H1 (cell line): ENCODE measurements around the gene TMEM182. TPM values are rescaled to one million over a fixed set of nuclear protein-coding genes. Genes with fewer than 3 reads are reported as not detected.

Experiments used
- BCL11A ChIP-seq, 2 experiments: IDR thresholded peaks; one replicate each; pipeline ENCODE4 v1.6.1; 2011; ENCODE audit warnings: low read depth in 2 of 2, low read length in 2 of 2, mild to moderate bottlenecking in 2 of 2
- HDAC6 ChIP-seq: IDR thresholded peaks from one replicate; pipeline ENCODE4 v1.7.1; 2012; ENCODE audit warnings: low read depth, mild to moderate bottlenecking, inconsistent platforms, low read length, moderate library complexity
- polyA plus RNA-seq, 7 experiments: library from polyadenylated mRNA; depleted of rRNA in 3 of 7; stranded (reverse) in 5 of 7; unstranded in 2 of 7; fragments of >200 nt in 5 of 7; fragments of 200-250 nt in 2 of 7; gene quantifications; 1 replicate in 5 of 7; 2 replicates in 1 of 7; 4 replicates in 1 of 7; pipeline versions ENCODE4 v1.2.1 to v1.2.3, GENCODE V29; 2011 to 2013; ENCODE audit warnings: missing spikeins in 2 of 7, mixed read lengths in 2 of 7
- total RNA-seq: library from RNA; stranded (reverse); fragmentation: NEBNext Ultra II Directional; extraction: Animal tissue kit (Norgen Biotek cat#: 25700); gene quantifications from 2 replicates; pipeline ENCODE4 v1.2.1, GENCODE V29; 2021
- TF ChIP-seq, protein P1 (sequence below): IDR thresholded peaks from 2 replicates; pipeline ENCODE4 v1.6.1; 2012; ENCODE audit warnings: inconsistent platforms
- TF ChIP-seq, protein P2 (sequence below), 3 experiments: IDR thresholded peaks; 1 replicate in 2 of 3; 2 replicates in 1 of 3; pipeline versions ENCODE4 v1.5.1 to v1.6.1; 2011; ENCODE audit warnings: low read length in 3 of 3, mild to moderate bottlenecking in 3 of 3, inconsistent platforms in 2 of 3, low read depth in 1 of 3, moderate library complexity in 1 of 3; ENCODE audit not compliant: insufficient read depth in 1 of 3; ENCODE audit errors: control extremely low read depth in 1 of 3

The TMEM182 gene
- total and polyA plus RNA-seq, 2 of the 8 experiments (the other 6 are each of a cell fraction or from before 2014, with no cell fraction given) = 3.1 to 4.3 TPM

DNA sequence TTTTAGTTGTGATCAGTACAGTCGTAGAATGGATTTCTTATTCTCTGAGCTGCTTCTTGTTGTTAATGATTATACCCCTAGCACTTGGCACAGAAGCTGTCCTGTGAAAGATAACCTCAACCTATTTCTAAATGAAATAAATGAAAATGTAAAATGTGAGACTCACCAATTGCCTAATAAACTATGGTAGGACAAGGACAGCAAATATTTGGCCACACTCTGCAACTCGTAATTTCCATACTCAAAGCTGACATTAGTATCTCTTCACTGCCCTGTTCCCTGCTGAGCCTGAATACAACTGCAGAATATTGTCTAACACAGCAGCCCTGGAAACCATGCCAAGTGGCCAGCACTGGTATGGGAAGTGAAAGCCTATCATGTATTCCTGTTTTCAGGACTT lies 34.5 kb downstream of the TMEM182 start (continued):
- TF ChIP-seq HDAC6 (no peak), BCL11A (IDR thresholded peaks at IDR 0.05; ENCODE audit: low read depth in 2 of 2, low read length in 2 of 2) (no peak)
- TF ChIP-seq, protein P1, sequence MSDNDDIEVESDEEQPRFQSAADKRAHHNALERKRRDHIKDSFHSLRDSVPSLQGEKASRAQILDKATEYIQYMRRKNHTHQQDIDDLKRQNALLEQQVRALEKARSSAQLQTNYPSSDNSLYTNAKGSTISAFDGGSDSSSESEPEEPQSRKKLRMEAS = no peak
- TF ChIP-seq, protein P2, sequence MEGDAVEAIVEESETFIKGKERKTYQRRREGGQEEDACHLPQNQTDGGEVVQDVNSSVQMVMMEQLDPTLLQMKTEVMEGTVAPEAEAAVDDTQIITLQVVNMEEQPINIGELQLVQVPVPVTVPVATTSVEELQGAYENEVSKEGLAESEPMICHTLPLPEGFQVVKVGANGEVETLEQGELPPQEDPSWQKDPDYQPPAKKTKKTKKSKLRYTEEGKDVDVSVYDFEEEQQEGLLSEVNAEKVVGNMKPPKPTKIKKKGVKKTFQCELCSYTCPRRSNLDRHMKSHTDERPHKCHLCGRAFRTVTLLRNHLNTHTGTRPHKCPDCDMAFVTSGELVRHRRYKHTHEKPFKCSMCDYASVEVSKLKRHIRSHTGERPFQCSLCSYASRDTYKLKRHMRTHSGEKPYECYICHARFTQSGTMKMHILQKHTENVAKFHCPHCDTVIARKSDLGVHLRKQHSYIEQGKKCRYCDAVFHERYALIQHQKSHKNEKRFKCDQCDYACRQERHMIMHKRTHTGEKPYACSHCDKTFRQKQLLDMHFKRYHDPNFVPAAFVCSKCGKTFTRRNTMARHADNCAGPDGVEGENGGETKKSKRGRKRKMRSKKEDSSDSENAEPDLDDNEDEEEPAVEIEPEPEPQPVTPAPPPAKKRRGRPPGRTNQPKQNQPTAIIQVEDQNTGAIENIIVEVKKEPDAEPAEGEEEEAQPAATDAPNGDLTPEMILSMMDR (IDR thresholded peaks at IDR 0.05; ENCODE audit: control extremely low read depth in 1 of 3, insufficient read depth in 1 of 3, low read depth in 1 of 3, low read length in 3 of 3) = no peak
